Prostate gland (tissue), 2 donors: ENCODE results near the gene MS4A8.

ENCODE experiments used
- POLR2A ChIP-seq: fragments of 450-650 bp; IDR thresholded peaks from one replicate; pipeline ENCODE4 v1.6.1; 2016; ENCODE audit warnings: antibody characterized with exemption, mild to moderate bottlenecking
- TF ChIP-seq, protein P1 (sequence below), 4 experiments: fragments of 200-600 bp in 2 of 4; fragments of 450-650 bp in 2 of 4; sonication (generic) in 2 of 4; IDR thresholded peaks; 1 replicate in 3 of 4; 2 replicates in 1 of 4; pipeline ENCODE4 v1.5.1; 2016 to 2019; ENCODE audit warnings: antibody characterized with exemption in 4 of 4, mild to moderate bottlenecking in 2 of 4, moderate library complexity in 2 of 4

DNA sequence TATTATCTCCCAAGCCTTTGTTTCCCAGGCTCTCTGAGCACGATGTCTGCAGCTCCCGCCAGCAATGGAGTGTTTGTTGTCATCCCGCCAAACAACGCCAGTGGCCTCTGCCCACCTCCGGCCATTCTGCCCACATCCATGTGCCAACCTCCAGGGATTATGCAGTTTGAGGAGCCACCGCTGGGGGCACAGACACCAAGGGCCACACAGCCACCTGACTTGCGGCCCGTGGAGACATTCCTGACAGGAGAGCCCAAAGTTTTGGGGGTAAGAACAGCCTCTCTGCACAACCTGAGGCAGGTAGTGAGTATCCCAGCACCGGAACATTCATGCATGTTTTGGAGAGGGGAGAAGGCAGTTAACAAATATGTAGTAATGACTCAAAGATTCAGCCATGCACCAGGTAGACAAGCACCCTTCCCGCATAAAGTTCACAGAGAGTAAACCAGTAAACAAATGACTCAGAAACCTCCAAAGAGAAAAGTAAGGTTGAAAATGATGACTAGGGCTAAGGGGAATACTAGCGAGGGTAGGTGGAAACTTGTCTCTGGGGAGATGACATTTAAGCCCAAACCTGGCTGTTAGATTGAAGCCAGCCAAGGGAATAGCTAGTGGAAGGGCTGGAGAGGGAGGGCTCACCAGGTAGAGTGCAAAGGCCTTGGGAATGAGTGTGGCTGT is 64.4 kb downstream of the MS4A8 start:
- TF ChIP-seq, protein P1, sequence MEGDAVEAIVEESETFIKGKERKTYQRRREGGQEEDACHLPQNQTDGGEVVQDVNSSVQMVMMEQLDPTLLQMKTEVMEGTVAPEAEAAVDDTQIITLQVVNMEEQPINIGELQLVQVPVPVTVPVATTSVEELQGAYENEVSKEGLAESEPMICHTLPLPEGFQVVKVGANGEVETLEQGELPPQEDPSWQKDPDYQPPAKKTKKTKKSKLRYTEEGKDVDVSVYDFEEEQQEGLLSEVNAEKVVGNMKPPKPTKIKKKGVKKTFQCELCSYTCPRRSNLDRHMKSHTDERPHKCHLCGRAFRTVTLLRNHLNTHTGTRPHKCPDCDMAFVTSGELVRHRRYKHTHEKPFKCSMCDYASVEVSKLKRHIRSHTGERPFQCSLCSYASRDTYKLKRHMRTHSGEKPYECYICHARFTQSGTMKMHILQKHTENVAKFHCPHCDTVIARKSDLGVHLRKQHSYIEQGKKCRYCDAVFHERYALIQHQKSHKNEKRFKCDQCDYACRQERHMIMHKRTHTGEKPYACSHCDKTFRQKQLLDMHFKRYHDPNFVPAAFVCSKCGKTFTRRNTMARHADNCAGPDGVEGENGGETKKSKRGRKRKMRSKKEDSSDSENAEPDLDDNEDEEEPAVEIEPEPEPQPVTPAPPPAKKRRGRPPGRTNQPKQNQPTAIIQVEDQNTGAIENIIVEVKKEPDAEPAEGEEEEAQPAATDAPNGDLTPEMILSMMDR (IDR thresholded peaks at IDR 0.05) = no peak
- TF ChIP-seq POLR2A = no peak
